SHP77 (cell line): ENCODE measurements around the gene CACNA1C.
"Not testable (repeated sequence)": the region's sequence is repeated elsewhere in the genome, so short reads cannot be mapped to it uniquely, and the experiment has no call there.

Experiments
- DNase-seq, 2 experiments: peaks; one replicate each; lab custom pipeline; 2025; lab: John Stamatoyannopoulos, UW

CACNA1C gene

DNA sequence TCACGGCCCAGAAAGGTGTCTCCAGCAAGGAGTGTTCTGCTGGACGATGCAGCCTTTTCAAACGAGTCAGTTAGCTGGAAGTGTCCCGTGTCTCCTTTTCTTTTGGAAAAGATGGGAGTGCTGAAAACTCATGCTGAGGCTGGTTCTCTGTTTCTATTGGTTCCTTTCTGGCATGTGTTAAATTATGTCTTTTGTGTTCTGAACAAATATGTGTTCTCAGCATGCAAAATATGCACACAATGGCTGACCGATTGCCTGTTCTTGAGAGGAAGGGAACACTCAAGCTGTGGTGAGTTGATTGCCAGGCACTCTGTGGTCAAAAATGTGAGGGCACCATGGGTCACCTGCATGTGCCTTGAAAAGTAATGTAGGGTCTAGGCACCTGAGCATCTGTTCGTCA lies 181.3 kb downstream of the CACNA1C start:
- DNase-seq, result no peak

DNA sequence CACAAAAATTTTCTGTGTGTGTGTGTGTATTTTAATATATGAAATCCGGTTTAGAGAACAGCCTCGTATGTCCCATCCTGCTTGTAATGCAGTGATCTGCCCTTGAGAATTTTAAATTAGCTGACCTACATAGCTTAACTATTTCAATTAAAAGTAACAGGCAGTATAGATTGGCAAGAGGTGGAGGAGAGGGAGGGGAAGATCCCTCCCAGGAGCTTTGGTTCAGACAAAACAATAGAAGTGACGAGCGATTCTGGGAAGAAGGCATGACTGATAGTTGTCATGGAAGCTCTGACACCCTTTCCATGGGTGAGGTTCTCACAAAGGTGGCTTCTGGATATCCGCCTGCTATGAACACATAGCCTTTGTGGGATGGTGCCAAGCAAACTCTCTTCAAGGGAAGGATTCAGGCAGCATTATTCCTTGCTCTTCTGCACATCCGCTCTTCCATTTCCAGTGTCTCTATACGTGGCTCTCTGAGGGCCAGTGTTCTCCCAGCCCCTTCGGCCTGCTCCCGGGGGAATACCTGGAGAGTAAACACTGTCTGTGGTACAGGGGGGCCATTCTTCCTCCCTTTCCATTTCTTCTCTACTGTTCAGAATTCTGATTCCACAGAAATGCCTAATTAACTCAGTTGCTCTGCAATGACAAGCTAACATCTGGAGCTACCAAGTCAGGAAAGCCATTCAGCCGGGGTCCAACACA lies 182.0 kb downstream of the CACNA1C start:
- no peak for DNase-seq

DNA sequence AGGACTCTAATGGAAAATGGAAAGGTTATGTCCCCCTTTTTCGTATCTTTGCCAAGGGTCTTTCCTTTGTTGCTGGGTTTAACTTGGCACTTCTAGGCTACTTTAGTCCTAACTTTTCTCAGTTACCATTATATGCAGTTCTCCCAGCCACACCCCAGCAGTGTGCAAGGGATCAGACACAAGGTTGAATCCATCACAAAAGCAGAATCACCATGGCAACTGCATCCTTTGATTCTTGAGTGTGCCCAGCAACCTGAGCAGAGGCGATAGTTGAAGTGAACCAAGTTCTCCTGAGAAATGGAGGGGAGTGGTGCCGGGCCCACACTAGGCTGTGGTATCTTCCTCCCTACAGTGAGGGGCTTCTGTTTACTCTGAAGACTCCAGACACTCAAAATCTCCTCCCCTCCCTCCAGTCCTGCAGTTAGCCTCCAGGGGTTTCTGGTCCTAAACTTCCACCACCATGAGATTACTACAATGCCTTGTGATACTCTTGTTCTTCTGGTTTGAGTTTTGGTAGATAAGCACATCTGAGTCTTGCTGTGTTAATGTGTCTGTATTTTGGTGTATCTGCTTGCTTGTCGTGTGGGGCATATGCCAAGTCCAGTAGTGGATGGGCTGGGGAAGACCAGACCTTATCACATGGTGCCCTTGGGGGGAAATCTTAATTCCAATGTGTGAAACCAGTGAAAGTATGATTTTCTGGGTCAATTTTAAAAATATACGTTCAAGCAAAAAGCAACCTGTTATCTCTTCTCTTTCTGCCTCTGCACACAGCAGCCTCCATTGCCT lies 183.9 kb downstream of the CACNA1C start:
- DNase-seq, result no peak

DNA sequence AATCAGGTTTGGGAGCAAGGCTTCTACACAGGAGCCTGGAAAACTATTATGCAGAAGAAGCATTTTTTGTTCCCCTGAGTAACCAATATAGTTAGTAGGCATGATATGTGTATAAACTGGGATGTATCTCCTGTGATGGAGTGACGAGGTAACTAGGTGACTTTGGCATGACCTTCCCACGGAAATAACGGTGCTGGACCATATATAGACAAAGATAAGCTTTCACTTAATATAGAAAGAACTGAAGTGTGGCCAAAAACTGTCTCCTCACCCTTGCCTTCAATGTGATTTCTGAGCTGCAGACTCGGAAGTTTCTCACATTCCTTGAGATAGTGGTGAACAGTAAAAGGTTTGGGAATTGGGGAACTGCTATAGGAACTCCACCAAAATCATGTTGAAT lies 185.3 kb downstream of the CACNA1C start:
- DNase-seq, result no peak

DNA sequence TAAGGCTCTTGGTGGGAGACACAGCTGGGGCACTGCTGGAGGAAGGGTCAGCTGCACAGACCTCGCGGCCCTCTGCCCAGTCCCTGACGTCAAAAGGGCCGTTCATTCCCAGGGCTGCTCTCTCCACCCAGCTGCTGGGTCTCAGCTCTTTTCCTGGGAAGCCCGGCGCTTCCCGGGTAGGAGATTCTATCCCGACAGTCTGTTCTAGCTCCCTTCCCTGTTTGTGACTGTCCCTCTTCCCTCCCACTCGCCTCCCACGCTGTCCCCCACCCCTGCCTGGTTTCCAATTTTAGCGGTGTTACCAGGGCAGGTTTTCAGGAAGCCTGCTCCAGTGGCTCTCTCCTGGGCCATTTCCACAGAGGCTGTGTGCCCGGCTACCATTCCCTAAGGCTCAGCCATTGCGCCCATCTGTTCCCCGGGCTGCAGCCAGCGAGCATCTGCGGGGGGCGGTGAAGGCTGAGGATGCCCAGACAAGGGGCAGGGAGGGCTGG lies 186.6 kb downstream of the CACNA1C start:
- DNase-seq, result no peak

DNA sequence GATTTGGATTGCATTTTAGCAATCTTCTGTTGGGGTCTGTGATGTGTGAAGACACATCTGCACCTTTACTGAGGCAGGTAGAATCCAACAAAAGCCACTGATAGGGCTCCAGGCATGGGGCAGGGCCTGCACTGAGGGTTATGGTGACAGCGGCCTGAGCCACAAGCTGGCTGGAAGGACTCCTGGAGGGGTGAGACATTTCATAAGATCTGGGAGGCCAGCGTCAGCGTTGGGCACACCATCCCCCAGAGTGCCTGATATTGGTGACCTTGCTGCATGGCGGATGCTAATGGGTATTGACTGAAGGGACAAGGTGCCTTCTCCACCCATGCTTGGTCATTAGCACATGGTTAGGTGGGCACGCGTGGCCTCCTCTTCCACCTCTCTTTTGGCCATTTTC lies 187.6 kb downstream of the CACNA1C start:
- no peak for DNase-seq

DNA sequence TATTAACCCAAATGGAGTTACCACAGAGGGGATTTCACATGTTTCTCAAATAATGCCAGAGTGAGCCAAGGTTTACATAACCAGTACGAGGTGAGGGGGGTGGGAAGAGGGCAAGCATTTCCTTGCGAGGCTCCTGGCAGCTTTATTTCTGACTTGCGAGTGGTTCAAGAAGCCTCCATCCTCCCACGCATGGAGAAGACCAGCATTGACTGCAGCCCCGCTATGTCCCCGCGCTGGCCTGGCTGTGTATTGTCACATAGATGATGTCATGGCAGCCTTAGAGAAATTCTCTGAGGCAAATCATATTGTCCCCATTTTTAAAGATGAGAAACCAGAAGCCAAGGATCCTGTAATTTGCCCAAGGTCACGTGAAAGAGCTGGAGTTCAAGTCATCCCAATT lies 188.2 kb downstream of the CACNA1C start:
- DNase-seq, result no peak

DNA sequence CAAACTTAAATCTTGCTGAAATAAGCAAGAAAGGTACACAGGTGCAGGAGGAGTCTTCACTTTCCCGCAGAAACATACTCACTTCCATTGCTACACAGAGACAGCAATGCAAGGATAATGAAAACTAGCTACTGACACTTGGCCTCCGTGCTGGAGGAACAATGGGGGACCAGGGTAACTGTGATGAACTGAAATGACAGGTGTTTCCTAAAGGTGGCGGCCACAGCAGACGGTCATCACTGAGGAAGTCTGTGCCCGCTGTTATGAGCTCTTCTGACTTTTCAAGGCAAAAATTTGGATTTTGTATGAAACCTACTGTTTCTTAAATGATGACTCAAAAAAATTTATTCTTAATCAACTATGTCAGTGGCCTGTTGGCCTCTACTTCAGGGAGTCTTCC lies 189.4 kb downstream of the CACNA1C start:
- DNase-seq, result no peak

DNA sequence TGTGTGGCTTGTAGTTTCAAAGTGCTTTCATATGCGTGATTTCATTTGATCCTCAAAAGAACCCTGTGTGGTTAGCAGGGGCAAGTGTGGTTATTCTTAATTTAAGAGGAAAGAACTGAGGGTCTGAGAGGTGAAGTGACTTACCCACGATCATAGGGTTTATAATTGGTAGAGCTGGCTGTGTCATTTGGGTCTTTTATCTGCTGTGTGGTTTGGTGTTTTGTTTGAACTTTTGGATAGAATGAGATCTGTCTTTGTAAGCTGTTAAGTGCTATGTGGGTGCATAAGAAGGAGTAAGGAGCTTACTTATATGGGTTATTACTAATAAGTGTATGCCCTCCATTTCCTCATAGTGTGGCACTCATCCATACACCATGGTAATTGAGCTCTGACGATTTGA lies 190.0 kb downstream of the CACNA1C start:
- no peak for DNase-seq

DNA sequence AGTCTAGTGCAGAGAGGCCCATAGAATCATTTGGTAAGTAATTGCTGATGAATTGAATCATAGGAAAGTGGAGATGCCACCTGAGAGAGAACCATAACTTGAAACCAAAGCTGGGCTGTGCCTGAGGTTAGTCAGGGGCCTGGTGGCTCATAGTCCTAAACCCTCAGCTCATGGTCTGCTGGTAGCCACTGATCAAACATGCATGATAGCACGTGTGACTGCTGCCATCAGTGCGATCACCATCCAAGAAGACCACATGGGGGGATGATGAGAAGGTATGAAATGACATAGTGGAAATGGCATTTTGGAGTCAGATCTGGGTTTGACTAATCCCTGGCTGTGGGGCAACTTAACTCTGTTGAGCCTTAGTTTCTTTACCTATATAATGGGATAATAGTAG lies 190.5 kb downstream of the CACNA1C start:
- DNase-seq, result no peak

DNA sequence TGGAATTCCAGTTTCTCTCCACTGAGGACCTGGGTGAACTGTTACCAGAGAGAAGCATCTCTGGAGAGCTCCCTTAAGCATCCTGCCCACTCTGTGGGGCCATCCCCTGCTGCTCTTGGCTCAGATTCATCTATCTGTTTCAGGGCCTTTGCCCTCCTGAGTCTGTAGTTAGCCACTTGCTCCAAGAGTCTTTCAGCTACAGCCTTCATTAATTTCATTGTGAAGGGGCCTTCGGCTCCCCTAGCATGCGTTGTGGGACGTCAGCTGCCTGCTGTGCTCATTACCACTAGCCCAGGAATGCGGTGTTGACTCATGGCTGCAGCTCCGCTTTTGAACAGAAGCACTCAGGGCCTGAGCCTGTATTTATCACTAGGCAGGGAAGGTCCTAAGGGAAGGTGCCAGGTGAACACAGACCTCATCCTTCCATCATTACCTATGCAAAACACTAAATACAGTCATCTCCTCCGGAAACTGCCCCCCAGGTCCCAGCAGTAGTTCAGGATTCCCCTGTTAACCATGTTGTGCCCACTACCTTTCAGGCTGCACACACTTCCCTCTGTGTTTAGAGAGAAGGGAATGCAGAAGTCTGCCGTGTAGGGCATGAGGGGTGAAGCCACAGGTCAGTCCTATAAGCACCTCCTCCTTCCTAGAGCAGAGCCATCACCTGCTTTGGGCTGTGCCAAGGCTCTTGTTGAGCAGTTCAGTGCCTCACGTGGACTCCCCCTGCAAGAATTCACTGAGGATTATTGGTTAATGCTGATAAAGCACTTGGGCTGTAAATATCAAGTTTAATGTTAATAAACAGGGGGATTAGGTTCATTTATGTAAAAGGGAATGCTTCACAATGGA lies 191.4 kb downstream of the CACNA1C start:
- DNase-seq, result no peak

DNA sequence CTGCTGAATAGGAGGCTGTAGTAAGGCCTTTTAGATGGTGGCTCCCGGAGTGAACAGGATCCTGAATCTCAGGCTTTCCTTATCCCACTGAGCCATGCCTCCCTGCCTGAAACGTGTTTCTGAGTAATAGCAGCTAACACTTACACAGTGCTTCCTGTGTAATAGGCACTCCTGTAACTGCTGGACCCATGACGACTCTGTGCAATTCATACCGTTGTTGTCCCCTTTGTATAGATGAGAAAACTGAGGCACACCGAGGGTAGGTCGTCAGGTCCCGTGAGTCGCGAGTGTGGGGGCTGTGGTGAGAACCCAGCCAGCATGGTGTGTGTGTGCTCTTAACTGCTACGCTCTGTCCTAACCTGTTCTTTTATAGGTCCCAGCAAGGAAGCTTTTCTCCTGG lies 193.6 kb downstream of the CACNA1C start:
- no peak for DNase-seq

DNA sequence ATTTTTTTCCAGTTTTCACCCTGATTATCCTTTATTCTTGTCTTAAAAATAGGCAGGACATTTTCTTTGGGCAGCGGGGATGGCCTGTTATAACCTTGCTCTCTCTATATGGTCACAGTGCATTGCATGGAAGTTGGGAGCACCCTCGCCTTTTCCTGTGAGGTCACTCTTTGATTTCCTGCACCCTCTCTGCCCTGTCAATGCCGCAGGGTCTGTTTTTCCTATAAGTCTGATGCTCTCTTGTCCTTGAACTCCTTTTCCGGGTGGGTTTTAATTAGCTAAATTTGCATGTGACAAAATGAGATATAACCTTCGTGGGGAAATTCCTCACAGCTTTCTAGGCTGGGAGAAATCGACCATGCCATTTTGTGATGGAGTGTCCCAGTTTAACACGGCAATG lies 194.3 kb downstream of the CACNA1C start:
- no peak for DNase-seq

DNA sequence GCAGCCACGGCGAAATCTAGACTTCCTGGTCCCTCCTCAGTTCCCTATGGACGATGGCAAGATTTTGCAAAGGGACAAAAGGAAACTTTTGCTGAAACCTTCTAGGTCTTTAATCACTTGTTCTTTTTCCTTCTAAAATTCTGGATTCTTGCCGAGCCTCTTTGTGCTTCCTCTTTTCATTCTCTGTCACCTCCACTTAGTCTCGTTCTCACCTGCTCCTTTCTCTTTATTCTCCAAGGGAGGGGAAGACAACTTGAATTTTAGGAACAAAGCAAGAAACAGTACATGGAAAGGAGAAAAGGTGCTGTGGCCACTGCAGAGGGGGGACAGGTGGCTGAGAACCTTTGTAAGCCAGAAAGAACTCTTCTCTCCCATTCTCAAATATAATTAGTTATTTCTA lies 194.8 kb downstream of the CACNA1C start:
- DNase-seq, result no peak

DNA sequence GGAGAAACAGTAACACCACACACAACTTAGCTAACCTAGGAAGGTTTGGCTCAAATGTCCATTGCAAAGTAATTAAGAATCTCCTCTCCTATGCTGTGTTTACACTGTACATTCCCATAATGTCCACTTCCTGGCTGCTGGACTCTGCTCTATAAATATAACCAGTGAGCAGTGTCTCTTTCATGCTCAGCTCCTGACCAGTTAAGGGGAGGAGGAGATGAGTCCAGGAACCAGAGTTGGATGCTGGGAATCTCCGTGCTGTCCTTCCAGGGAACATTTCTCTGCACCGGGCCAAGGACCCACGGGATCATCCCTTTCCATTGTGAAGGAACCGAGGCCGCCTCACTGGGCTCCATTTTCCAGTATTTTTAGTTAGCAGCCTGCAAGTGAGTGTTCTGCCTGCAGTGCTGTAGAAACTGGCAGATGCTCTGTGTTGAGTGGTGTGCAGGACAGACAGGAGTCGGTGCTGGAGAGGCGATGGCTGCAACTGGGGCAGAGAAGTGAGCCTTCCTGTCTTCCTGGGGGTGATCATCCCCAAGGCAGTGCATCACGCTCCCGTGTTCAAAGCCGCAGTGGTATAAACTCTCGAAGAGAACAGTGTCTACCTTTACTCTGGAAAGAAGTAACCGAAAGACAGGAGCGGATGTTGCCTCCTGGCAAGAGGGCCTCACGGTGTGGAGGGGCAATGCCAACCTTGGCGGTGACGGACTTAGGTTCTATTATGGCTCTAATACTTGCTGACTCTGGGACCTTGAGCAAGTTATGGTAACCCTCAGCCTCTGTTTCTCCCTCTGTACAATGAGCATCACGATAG lies 195.5 kb downstream of the CACNA1C start:
- DNase-seq, result no peak

DNA sequence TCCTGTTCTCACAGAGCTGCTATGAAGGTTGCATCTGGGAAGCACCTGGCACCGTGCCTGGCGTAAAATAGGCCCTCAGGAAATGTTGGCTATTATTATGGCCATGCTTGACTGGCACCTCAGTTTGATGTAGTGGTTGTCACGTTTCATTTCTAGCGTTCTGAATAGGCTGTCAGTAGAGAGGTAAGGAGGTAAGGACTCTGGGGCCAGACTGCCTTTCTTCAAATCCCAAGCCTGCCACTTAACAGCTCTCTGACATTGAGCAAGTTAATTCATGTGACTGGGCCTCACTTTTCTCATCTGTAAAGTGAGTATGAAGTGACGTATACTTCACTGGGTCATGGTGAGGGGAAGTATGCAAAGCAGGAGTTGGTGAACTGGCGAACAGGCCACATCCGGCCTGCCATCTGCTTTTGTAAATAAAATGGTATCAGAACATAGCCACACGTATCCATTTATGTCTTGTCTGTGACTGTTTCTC lies 196.2 kb downstream of the CACNA1C start:
- no peak for DNase-seq

DNA sequence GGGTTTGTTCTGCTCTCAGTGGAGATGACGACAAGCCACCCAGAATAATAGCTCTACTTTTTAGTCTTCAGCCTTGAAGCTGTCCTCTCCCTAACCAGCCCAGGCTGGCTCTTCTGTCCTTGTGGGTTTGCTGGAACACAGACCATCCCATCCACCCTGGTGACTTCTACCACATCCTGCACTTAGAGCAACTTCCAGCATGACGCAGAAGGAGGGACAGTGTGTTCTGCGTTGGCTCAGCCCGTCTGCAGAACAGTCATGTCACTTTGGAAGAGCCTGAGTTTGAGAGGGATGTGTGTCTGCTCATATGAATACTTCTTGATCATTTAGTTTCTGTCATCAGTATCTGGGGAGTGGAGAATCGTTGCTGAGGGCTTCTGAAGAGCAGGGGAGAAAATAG lies 198.0 kb downstream of the CACNA1C start:
- no peak for DNase-seq

DNA sequence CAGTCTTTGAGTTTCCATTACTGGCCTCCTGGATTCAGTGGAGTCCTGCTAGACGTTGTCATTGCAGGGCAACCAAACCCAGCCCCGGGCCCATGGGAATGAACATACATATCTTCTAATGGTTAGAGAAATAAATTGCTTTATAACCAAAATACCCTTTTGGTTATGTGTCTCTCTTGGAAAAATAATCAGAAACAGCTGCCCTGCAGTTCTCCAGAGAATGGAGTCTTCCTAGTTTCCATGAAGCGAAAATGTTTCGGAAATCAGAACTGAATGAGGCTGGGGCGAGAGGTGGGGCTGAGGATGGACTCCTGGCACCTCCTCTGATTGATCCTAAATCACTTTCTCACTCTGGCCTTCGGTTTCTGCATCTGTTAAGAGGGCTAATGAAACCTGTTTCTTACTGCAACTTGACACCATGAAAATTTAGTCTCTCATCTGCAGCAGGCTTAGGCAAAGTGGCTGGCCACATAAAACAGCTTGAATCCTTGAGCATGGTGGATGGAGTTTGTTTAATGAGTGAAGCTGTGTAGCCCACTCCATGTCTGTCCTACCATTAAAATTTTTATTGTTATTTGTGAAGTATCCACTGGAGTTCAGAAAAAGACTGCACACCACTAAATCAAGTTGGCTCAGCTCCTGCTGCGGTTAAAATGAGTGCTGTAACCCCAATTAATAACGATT lies 198.9 kb downstream of the CACNA1C start:
- no peak for DNase-seq

DNA sequence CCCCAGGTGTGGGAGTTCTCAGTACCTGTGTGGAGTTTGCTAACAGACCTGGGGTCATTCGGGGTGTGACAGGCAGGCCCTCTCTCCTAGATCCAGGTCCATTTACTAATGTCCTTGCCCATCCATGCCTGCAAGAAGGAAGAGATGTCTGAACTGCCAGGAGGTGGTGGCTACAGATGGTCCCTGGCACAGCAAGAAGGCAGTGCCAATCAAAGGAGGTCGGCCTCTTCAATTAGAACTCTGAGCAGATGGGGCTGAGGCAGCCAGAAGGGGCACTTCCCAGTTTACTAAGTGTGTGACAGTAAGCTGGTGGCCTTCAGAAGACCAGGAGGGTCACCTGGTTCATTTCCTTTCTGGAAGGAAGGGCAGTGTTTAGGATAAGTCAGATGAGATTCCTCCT lies 202.5 kb downstream of the CACNA1C start:
- no peak for DNase-seq

DNA sequence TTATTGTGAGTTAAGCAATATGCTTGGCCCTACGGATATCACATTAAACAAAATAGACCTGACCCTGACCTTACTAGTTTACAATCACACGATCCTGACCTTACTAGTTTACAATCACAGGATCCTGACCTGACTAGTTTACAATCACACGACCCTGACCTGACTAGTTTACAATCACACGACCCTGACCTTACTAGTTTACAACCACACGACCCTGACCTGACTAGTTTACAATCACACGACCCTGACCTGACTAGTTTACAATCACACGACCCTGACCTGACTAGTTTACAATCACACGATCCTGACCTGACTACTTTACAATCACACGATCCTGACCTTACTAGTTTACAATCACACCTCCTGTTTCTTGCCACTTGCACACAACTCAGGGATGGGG lies 202.9 kb downstream of the CACNA1C start:
- DNase-seq, result not testable (repeated sequence)

DNA sequence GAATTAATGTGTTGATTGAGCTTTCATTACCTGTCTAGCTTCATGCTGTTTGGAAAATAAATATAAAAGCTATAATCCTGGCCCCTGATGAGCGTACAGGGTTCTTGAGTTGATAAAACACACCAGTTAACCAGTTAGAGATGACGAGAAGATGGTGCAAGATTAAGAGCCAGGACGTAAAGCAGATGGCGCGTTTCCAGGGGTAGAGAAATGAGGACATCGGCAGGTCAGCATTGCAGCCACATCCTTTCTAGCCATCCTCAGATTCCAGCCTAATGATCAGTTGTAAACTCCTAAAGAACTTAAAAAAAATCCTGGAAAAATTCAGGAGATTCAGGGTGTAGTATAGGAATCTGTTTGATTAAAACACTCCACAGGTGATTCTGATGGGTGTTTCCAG lies 203.7 kb downstream of the CACNA1C start:
- DNase-seq, result no peak
